Liver (tissue), 9 donors: ENCODE results near the gene PKD1. TPM values are rescaled to one million over a fixed set of nuclear protein-coding genes. Genes with fewer than 3 reads are reported as not detected.

Source experiments
- DNase-seq: peaks from one replicate; pipeline ENCODE4 v3.0.0-alpha.2; 2017; ENCODE audit warnings: low spot score
- H3K27ac ChIP-seq, 2 donors: one replicate each; pipeline ENCODE4 v1.7.0; 2013; ENCODE audit warnings: inconsistent platforms in 2 of 2, low read length in 2 of 2, control low read depth in 1 of 2, low read depth in 1 of 2, mild to moderate bottlenecking in 1 of 2
- H3K27me3 ChIP-seq, 4 donors: one replicate each; pipeline versions ENCODE4 v1.6.1 to v1.7.0; 2013; ENCODE audit warnings: low read length in 3 of 4, inconsistent platforms in 1 of 4, mild to moderate bottlenecking in 1 of 4, moderate library complexity in 1 of 4; ENCODE audit not compliant: control insufficient read depth in 4 of 4, insufficient read depth in 4 of 4
- H3K36me3 ChIP-seq, 4 donors: one replicate each; pipeline versions ENCODE4 v1.6.1 to v1.7.0; 2013; ENCODE audit warnings: low read length in 3 of 4, mild to moderate bottlenecking in 3 of 4, low read depth in 1 of 4, moderate library complexity in 1 of 4; ENCODE audit not compliant: control insufficient read depth in 4 of 4, insufficient read depth in 3 of 4
- H3K4me1 ChIP-seq, 4 donors: one replicate each; pipeline versions ENCODE4 v1.6.1 to v1.7.0; 2013; ENCODE audit warnings: low read length in 3 of 4, mild to moderate bottlenecking in 3 of 4, moderate library complexity in 1 of 4; ENCODE audit not compliant: control insufficient read depth in 4 of 4, insufficient read depth in 4 of 4
- H3K4me3 ChIP-seq, 3 donors: one replicate each; pipeline versions ENCODE4 v1.6.1 to v1.7.0; 2013; ENCODE audit warnings: low read length in 3 of 3, control low read depth in 1 of 3, low read depth in 1 of 3, mild to moderate bottlenecking in 1 of 3
- H3K9ac ChIP-seq, 2 donors: one replicate each; pipeline ENCODE4 v1.7.0; 2013; ENCODE audit warnings: low read length in 2 of 2, mild to moderate bottlenecking in 2 of 2, moderate library complexity in 2 of 2, control low read depth in 1 of 2, low read depth in 1 of 2
- H3K9me3 ChIP-seq, 4 donors: one replicate each; pipeline versions ENCODE4 v1.6.1 to v1.7.0; 2013; ENCODE audit warnings: low read length in 3 of 4; ENCODE audit not compliant: control insufficient read depth in 4 of 4
- HNF4A ChIP-seq, 2 donors: conservative IDR thresholded peaks; 2 replicates each; pipeline ENCODE4 v1.6.1; 2016; ENCODE audit warnings: antibody characterized with exemption in 2 of 2, mild to moderate bottlenecking in 2 of 2
- RAD21 ChIP-seq, 2 donors: IDR thresholded peaks; 2 replicates each; pipeline ENCODE4 v1.6.1; 2016; ENCODE audit warnings: antibody characterized with exemption in 2 of 2, mild to moderate bottlenecking in 2 of 2
- RXRA ChIP-seq, 2 donors: IDR thresholded peaks; 2 replicates each; pipeline ENCODE4 v1.6.1; 2017 to 2018; ENCODE audit warnings: antibody characterized with exemption in 2 of 2, mild to moderate bottlenecking in 1 of 2
- SP1 ChIP-seq: IDR thresholded peaks from 2 replicates; pipeline ENCODE4 v1.6.1; 2018; ENCODE audit warnings: antibody characterized with exemption, mild to moderate bottlenecking
- TAF1 ChIP-seq: conservative IDR thresholded peaks from 2 replicates; pipeline ENCODE4 v1.6.1; 2016; ENCODE audit warnings: antibody characterized with exemption, mild to moderate bottlenecking
- YY1 ChIP-seq: IDR thresholded peaks from 2 replicates; pipeline ENCODE4 v1.6.1; 2016; ENCODE audit warnings: antibody characterized with exemption, mild to moderate bottlenecking
- WGBS: extraction: QIAGEN DNeasy Blood & Tissue Kit; methylation state at CpG from one replicate; pipeline ENCODE4 v1.1.7; 2013; 5-methylcytosine and 5-hydroxymethylcytosine counted together
- polyA plus RNA-seq, 2 donors: library from polyadenylated mRNA; stranded (reverse) in 1 of 2; unstranded in 1 of 2; fragments of 200-250 nt in 1 of 2; fragments of >200 nt in 1 of 2; fragmentation: Nextera tagmentation in 1 of 2; extraction: Ambion mirVana in 1 of 2; gene quantifications; one replicate each; pipeline versions ENCODE4 v1.2.1 to v1.2.3, GENCODE V29; 2013 to 2015
- total RNA-seq, 2 donors: library from RNA; depleted of rRNA; stranded (reverse); fragments of >200 nt; gene quantifications; one replicate each; pipeline ENCODE4 v1.2.3, GENCODE V29; 2014
- TF ChIP-seq, protein P1 (sequence below): fragments of 150-350 bp; IDR thresholded peaks from 2 replicates; pipeline ENCODE4 v1.5.1; 2017; ENCODE audit warnings: improper control_type of control experiment, low read depth, low read length; ENCODE audit not compliant: missing input control
- TF ChIP-seq, protein P2 (sequence below): IDR thresholded peaks from 2 replicates; pipeline ENCODE4 v1.6.1; 2016; ENCODE audit warnings: antibody characterized with exemption, mild to moderate bottlenecking
- donor health status: healthy.
- donor health status: healthy.
- donor health status: healthy.
- donor health status: healthy.
- donor health status: healthy.

The PKD1 gene
- total and polyA plus RNA-seq, 4 donors, result 8.0 to 58.4 (median 25.6) TPM

DNA sequence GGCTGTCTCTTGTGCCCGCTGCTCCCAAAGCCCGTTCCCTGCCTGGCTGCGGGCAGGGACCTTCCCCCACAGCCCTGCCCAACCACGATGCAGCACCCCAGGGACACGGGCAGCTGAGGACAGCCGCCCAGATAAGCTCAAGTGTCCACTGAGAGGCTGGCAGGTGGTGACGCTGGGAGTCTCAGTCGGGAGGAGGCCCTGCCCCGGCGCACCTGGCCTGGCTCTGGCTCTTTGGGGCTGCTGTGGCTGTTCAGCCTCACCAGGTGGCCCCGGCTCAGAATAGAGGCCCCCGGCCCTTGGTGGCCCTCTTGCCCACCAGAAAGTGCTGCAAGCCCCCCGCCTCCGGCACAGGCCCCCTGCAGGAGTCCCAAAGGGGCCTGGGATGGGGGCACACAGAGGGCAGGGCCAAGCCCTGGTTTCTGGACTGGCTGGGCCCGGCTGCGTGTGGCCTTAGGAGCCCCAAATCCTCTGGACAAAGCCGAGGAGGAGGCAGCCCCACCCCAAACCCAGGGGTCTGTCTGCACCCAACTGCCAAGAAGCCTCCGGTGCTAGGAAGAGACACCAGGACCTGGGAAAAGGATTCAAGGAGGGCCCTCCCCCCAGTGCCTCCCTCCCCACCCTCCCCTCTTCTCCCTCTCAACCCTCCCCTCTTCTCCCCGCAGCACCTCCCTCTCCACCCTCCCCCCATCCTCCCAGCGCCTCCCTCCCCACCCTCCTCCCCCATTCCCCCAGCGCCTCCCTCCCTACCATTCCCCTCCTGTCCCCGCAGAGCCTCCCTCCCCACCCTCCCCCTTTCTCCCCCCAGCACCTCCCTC lies 93.3 kb downstream of the PKD1 start:
- no peak overlapping the region for H3K9ac ChIP-seq
- no peaks in the 10 kb centered on the region for H3K9me3 ChIP-seq
- 56% methylated on average over 22 of the region's 22 CpGs for WGBS
- H3K36me3 ChIP-seq, result no peaks in the 10 kb centered on the region
- no peaks in the 10 kb centered on the region for H3K27me3 ChIP-seq
- TF ChIP-seq RAD21 (IDR thresholded peaks at IDR 0.05) (peak in 1 of 2 donors; percentile 33), HNF4A (conservative IDR thresholded peaks at IDR 0.05) (peak in 1 of 2 donors; percentile 21), RXRA (IDR thresholded peaks at IDR 0.05) (peak; percentile 42 to 81), SP1 (peak; percentile 72)
- TF ChIP-seq, protein P1, sequence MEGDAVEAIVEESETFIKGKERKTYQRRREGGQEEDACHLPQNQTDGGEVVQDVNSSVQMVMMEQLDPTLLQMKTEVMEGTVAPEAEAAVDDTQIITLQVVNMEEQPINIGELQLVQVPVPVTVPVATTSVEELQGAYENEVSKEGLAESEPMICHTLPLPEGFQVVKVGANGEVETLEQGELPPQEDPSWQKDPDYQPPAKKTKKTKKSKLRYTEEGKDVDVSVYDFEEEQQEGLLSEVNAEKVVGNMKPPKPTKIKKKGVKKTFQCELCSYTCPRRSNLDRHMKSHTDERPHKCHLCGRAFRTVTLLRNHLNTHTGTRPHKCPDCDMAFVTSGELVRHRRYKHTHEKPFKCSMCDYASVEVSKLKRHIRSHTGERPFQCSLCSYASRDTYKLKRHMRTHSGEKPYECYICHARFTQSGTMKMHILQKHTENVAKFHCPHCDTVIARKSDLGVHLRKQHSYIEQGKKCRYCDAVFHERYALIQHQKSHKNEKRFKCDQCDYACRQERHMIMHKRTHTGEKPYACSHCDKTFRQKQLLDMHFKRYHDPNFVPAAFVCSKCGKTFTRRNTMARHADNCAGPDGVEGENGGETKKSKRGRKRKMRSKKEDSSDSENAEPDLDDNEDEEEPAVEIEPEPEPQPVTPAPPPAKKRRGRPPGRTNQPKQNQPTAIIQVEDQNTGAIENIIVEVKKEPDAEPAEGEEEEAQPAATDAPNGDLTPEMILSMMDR, result no peak
- peaks cover 28 to 77% (median 57%) of the 10 kb centered on the region in 4 donors for H3K4me1 ChIP-seq
- H3K27ac ChIP-seq, result peak overlapping the region; percentile 95 to 98
- no peak for DNase-seq
- no peak overlapping the region for H3K4me3 ChIP-seq

DNA sequence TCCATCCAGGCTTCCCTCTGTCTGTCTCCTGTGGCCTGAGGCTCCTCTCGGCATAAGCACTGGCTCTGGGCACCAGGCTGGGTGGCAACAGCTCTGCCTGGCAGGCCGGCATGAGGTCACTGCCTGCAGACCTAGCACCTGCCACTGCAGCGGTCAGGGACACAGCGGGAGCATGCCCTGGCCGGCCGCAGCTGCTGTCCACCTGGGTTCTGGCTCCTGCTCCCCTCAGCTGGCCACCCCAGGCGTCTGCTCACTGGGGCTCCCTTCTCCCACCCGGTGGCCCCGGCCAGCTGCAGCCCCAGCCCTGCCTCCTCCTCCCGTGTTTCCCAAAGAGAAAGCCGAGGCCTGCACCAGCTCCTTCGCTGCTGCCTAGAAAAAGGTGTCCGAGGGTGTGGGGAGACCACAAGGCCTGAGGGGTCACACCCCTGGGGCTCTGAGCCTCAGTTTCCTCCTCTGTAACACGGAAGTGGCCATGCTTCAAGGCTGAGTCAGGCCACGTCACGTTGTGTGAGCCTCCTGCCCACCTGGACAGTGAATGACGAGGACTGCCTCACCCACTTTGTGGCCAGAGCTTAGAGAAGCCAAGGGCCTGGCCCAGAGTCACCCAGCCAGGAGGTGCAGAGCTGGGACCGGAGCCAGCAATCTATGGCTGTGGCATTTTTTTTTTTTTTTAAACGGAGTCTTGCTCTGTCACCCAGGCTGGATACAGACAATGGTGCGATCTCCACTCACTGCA lies 94.7 kb downstream of the PKD1 start:
- H3K27me3 ChIP-seq, result no peaks in the 10 kb centered on the region
- TF ChIP-seq TAF1, result no peak
- TF ChIP-seq, protein P2, sequence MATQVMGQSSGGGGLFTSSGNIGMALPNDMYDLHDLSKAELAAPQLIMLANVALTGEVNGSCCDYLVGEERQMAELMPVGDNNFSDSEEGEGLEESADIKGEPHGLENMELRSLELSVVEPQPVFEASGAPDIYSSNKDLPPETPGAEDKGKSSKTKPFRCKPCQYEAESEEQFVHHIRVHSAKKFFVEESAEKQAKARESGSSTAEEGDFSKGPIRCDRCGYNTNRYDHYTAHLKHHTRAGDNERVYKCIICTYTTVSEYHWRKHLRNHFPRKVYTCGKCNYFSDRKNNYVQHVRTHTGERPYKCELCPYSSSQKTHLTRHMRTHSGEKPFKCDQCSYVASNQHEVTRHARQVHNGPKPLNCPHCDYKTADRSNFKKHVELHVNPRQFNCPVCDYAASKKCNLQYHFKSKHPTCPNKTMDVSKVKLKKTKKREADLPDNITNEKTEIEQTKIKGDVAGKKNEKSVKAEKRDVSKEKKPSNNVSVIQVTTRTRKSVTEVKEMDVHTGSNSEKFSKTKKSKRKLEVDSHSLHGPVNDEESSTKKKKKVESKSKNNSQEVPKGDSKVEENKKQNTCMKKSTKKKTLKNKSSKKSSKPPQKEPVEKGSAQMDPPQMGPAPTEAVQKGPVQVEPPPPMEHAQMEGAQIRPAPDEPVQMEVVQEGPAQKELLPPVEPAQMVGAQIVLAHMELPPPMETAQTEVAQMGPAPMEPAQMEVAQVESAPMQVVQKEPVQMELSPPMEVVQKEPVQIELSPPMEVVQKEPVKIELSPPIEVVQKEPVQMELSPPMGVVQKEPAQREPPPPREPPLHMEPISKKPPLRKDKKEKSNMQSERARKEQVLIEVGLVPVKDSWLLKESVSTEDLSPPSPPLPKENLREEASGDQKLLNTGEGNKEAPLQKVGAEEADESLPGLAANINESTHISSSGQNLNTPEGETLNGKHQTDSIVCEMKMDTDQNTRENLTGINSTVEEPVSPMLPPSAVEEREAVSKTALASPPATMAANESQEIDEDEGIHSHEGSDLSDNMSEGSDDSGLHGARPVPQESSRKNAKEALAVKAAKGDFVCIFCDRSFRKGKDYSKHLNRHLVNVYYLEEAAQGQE, result peak; percentile 27
- peak; percentile 6 for TF ChIP-seq YY1
- peak in 1 of 2 donors; percentile 38 for TF ChIP-seq HNF4A (conservative IDR thresholded peaks at IDR 0.05)
- peak in 1 of 2 donors; percentile 42 for TF ChIP-seq RXRA (IDR thresholded peaks at IDR 0.05)
- H3K27ac ChIP-seq, result peak overlapping the region; percentile 95 to 98
- H3K4me1 ChIP-seq, result peaks cover 24 to 74% (median 51%) of the 10 kb centered on the region in 4 donors
- H3K9me3 ChIP-seq, result no peaks in the 10 kb centered on the region
- peak overlapping the region; percentile 10 to 21 for H3K9ac ChIP-seq
- WGBS, result 39% methylated on average over 20 of the region's 20 CpGs
- peaks cover 0 to 2% (median 0%) of the 10 kb centered on the region in 4 donors for H3K36me3 ChIP-seq
- H3K4me3 ChIP-seq, result no peak overlapping the region
- DNase-seq, result no peak
